NCI-H146 treated with DMSO at 0.1 percent for 48 hours (cell line): Measurements from ENCODE around the gene CDYL2.

Experiments used
- DNase-seq: peaks from one replicate; lab custom pipeline; 2025; ENCODE audit not compliant: unreplicated experiment; lab: John Stamatoyannopoulos, UW

The CDYL2 gene

DNA sequence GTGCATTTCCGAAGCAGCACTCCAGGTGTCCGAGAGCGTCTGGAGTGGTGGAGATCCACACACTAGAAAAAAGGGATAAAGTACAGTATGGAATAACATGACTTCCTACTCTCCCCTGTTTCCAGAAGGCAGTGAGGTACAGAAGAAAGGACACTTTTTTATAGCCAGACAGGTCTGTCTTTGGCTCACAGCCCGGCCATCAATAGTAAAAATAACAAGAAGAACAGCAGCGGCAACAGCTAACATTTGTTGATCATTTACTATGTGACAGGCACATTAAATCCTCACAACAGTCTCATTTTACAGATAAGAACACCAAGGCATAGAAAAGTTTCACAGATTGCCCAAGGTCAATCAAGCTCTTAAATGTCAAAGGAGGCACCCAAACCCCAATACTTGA lies 247.4 kb downstream of the CDYL2 start:
- no peak for DNase-seq

GRCh38 chr16:80556481-80556880 lies 247.9 kb downstream of the CDYL2 start:
- DNase-seq: no peak

- DNase-seq: no peak
These were observed 250.4 kb downstream of the CDYL2 start for GRCh38 chr16:80554033-80554432.

DNA sequence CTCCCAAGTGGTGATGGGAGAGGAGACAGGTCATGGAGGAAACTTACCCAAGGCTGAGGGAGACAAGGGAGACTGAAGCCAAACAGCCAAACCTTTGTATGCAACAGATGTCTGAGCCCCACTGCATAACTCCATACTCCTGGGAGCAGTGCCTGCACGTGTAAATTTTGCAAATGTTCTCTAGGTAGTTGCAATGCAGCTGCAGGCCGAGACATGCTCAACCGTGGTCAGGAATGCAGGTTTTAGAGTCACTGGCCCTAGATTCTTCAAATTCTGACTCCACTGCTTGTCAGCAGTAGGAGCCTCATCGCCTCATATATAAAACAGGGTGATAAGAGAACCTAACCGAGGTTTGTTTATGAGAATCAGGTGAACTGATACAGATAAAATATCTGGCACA lies 252.1 kb downstream of the CDYL2 start:
- no peak for DNase-seq
